GM12865 (cell line): ENCODE measurements around the gene RBMS1.

Experiments
- DNase-seq: peaks from one replicate; pipeline ENCODE4 v3.0.0; 2010; ENCODE audit warnings: low read depth
- H3K4me3 ChIP-seq: 2 replicates; pipeline ENCODE4 v1.5.1; 2011; ENCODE audit warnings: mild to moderate bottlenecking, low read depth, low read length, control low read depth
- TF ChIP-seq, protein P1 (sequence below): IDR thresholded peaks from 2 replicates; pipeline ENCODE4 v1.5.1; 2011; ENCODE audit warnings: low read length, control low read depth, low read depth, inconsistent platforms; ENCODE audit not compliant: insufficient read depth; ENCODE audit errors: missing control alignments

RBMS1 gene

DNA sequence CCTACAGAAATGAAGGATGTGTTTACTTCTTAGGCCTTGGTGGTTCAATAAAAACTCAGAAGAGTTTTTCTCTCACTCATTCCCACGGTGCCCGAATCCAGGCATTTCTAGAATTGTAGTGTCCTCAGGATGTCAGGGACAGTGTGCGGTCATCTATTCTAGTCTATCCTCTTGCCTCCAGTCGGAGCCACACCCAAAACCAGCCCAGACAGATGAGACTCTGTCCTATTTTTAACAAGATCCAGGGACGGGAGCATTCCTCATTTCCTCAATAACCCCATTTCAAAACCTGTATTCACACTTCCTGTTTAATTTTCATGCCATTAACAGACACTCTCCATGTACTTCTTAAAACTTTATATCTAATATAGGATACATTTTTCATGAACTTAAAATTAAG, 11.6 kb upstream of the RBMS1 start:
- H3K4me3 ChIP-seq, result no peak overlapping the region
- TF ChIP-seq, protein P1, sequence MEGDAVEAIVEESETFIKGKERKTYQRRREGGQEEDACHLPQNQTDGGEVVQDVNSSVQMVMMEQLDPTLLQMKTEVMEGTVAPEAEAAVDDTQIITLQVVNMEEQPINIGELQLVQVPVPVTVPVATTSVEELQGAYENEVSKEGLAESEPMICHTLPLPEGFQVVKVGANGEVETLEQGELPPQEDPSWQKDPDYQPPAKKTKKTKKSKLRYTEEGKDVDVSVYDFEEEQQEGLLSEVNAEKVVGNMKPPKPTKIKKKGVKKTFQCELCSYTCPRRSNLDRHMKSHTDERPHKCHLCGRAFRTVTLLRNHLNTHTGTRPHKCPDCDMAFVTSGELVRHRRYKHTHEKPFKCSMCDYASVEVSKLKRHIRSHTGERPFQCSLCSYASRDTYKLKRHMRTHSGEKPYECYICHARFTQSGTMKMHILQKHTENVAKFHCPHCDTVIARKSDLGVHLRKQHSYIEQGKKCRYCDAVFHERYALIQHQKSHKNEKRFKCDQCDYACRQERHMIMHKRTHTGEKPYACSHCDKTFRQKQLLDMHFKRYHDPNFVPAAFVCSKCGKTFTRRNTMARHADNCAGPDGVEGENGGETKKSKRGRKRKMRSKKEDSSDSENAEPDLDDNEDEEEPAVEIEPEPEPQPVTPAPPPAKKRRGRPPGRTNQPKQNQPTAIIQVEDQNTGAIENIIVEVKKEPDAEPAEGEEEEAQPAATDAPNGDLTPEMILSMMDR, result no peak
- DNase-seq, result no peak

DNA sequence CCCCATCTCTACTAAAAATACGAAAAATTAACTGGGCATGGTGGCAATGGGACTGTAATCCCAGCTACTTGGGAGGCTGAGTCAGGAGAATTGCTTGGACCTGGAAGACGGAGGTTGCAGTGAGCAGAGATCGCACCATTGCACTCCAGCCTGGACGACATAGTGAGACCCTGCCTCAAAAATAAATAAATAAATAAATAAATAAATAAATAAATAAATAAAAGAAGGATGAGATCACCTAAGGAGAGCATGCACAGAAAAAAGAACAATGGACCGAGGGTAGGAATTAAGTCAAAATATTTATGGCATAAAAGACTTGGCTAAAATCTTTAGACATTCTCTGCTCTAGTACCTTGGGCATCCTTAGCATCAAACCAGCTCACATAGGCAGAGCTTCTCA, 8.9 kb upstream of the RBMS1 start:
- DNase-seq, result no peak
- H3K4me3 ChIP-seq, result no peak overlapping the region
- TF ChIP-seq, protein P1, result no peak

DNA sequence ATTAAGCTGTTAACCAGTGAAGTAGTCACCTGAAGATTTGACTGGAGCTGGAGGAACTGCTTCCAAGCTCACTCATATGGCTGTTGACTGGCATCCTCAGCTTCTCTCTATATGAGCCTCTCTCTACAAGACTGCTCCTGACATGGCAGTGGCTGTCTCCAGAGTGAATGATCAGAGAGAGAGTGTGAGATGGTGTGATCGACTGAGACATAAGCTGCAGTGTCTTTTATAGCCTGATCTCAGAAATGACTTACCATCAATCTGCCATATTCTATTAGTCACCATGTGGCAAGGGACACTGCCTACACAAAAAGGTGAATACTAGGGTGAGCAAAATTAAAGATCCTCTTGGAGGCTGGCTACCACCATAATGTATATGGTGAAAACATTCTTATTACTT, 7.8 kb upstream of the RBMS1 start:
- H3K4me3 ChIP-seq, result no peak overlapping the region
- TF ChIP-seq, protein P1, result no peak
- DNase-seq, result no peak

DNA sequence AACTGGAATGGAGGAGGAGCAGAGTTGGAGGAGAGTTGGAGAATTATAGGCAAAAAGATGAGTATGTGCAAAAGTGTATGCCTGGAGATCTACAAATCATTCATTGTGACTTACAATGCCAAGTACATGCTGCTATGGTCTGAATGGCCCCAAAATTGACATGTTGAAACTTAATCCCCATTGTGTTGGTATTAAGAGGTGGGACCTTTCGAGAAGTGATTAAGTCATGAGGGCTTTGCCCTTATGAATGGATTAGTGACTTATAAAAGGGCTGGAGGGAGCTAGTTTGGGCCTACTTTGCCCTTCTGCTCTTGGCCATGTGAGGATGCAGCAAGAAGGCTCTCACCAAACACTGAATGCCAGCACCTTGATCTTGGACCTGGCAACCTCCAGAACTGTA, 6.3 kb upstream of the RBMS1 start:
- TF ChIP-seq, protein P1, result no peak
- no peak for DNase-seq
- no peak overlapping the region for H3K4me3 ChIP-seq

DNA sequence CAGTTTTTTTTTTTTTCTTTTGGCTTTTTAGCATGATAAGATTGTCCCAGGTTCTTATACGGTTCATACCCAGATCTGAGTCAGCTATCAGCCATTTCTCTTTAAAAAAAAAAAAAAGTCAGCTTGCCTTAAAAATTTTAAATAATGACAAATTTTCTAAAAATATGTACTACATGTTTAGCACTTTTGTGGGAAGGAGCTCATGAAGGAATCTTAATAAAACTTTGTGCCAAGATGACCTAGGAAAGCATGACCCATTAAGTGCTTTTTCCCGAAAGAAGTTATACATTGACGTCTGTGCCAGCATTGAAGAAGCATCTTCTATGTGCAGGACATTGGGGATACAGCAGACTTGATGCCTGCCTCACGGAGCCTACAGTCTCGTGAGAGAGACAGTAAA, 4.5 kb upstream of the RBMS1 start:
- no peak overlapping the region for H3K4me3 ChIP-seq
- TF ChIP-seq, protein P1, result no peak
- DNase-seq, result no peak

DNA sequence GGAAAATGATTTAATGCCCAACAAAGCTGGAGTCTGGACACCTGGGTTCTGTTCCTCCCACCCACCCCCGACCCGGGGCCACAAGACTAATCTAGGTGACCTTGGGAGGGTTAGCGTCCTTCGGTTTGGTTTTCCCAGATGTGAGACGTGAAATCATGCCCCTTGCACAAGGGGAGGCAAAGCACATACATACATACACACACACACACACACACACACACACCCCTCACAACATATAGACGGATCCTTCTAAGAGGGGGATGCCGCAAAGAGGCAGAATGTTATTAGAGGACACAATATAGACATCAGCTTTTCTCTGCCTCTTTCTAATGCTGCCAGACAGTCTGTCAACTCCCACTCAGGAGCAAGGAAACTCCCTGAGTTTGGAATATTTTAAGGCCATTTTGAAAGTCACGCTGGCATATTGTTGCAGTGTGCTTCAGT, 616 bp upstream of the RBMS1 start:
- no peak for DNase-seq
- H3K4me3 ChIP-seq, result no peak overlapping the region
- TF ChIP-seq, protein P1, result no peak

DNA sequence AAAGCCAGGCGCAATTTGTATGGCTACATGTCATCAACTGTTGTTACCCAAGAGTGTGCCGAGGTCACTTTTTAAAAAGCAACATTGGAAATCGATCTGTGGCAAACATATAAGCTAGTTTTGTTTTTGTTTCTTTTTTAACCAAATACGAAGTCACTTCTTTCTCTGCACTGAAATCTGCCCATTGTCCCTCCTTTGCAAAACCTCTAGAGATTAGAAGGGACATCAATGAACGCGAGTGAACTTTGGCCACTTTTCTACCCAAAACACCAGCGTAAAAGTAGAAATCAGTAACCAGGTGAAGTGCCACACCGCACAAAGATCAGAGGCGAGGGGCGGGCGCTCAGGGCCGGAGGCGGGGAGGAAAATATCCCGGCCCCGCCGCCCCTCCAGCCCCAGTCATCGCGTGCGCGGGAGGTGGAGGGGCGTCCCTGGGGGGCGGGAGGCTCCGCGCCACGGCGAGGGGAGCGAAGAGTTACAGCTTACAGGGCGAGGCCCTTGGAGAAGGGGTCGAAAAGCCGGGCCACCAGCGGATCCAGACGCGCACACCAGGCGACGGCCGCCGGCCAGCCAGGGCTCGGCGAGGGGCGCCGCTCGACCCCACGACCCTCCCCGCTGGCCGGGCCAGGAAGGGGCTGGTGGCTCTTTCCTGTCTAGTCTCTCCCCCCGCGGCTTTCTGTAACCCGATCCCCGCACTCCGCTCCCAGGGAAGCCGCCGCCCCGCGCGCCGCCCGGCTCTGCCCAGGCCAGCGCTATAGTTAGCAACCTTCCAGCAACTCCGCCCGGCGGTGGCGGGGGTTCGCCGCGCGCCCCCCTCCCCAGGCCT, 993 bp downstream of the RBMS1 start:
- peak overlapping the region; percentile 27; the same call in 1 of the 2 replicates for H3K4me3 ChIP-seq
- DNase-seq, result no peak
- TF ChIP-seq, protein P1, result no peak
